ENCODE measurements around the gene SAMD1. TPM values are rescaled to one million over a fixed set of nuclear protein-coding genes. Genes with fewer than 3 reads are reported as not detected.

The SAMD1 gene
- total RNA-seq, 1 donor from 2014 or later: 12.5 TPM

GRCh38 chr19:14114439-14114838, 23.9 kb upstream of the SAMD1 start:
- H3K9ac ChIP-seq (ENCODE audit: low read depth in 1 of 3, low read length in 3 of 3): peak overlapping the region; percentile 40 to 84 (median 76)
- no peaks in the 10 kb centered on the region for H3K27me3 ChIP-seq (ENCODE audit: control insufficient read depth in 3 of 3, insufficient read depth in 3 of 3, low read length in 3 of 3)
- peak overlapping the region in 2 of 3 donors; percentile 31 to 63 for H3K4me3 ChIP-seq (ENCODE audit: low read length in 3 of 3)
- H3K9me3 ChIP-seq (ENCODE audit: control insufficient read depth in 3 of 3, low read length in 3 of 3): no peaks in the 10 kb centered on the region
- H3K36me3 ChIP-seq (ENCODE audit: control insufficient read depth in 3 of 3, insufficient read depth in 3 of 3, low read length in 3 of 3): peaks cover 0 to 2% (median 0%) of the 10 kb centered on the region in 3 donors
- peaks cover 69 to 77% (median 70%) of the 10 kb centered on the region in 3 donors for H3K4me1 ChIP-seq (ENCODE audit: control insufficient read depth in 3 of 3, insufficient read depth in 3 of 3, low read length in 3 of 3)
- peak overlapping the region; percentile 83 for H3K27ac ChIP-seq (ENCODE audit: low read depth, low read length)

DNA sequence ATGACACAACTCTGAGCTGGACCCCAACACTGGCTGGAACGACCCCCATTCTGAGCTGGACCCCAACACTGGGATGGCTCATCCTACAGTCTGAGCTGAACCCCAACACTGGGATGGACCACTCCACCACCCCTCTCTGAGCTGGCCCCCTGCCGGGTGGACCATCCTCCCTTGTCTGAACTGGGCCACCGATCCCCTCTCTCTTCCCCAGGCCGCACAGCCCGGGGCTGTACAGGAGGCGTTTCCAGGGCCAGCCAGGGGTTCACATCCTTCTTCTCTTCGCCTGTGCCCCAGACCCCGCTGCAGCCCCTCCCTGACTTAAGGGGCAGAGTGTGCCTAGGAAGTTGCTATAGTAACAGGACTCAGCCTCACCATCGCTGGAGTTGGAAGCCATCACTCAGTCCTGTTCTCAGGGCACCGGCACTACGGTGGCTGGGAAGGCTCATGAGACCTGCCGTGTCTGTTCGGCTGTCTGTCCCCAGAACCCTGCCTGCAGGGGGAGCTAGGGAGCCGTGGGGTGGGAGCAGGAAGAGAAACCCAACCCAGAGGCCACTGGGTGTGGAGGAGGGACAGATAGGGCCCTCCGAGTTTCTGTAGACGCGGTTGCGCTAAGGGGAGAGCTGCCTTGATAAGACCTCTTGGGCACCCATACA, 23.3 kb upstream of the SAMD1 start:
- Histone ChIP-seq H3K27ac (ENCODE audit: low read depth, low read length) (peak overlapping the region; percentile 83), H3K4me3 (ENCODE audit: low read length in 3 of 3) (peak overlapping the region; percentile 59 to 73 (median 63)), H3K4me1 (ENCODE audit: control insufficient read depth in 3 of 3, insufficient read depth in 3 of 3, low read length in 3 of 3) (peaks cover 65 to 76% (median 67%) of the 10 kb centered on the region in 3 donors), H3K36me3 (ENCODE audit: control insufficient read depth in 3 of 3, insufficient read depth in 3 of 3, low read length in 3 of 3) (peaks cover 0 to 2% (median 0%) of the 10 kb centered on the region in 3 donors), H3K9ac (ENCODE audit: low read depth in 1 of 3, low read length in 3 of 3) (peak overlapping the region; percentile 76 to 84 (median 77)), H3K9me3 (ENCODE audit: control insufficient read depth in 3 of 3, low read length in 3 of 3) (no peaks in the 10 kb centered on the region), H3K27me3 (ENCODE audit: control insufficient read depth in 3 of 3, insufficient read depth in 3 of 3, low read length in 3 of 3) (no peaks in the 10 kb centered on the region)

GRCh38 chr19:14112809-14113385, 22.3 kb upstream of the SAMD1 start:
- Histone ChIP-seq H3K36me3 (ENCODE audit: control insufficient read depth in 3 of 3, insufficient read depth in 3 of 3, low read length in 3 of 3) (peaks cover 0 to 2% (median 0%) of the 10 kb centered on the region in 3 donors), H3K27me3 (ENCODE audit: control insufficient read depth in 3 of 3, insufficient read depth in 3 of 3, low read length in 3 of 3) (no peaks in the 10 kb centered on the region), H3K27ac (ENCODE audit: low read depth, low read length) (peak overlapping the region; percentile 83), H3K4me3 (ENCODE audit: low read length in 3 of 3) (peak overlapping the region; percentile 59 to 73 (median 63)), H3K4me1 (ENCODE audit: control insufficient read depth in 3 of 3, insufficient read depth in 3 of 3, low read length in 3 of 3) (peaks cover 63 to 74% (median 64%) of the 10 kb centered on the region in 3 donors), H3K9ac (ENCODE audit: low read depth in 1 of 3, low read length in 3 of 3) (peak overlapping the region; percentile 76 to 84 (median 77)), H3K9me3 (ENCODE audit: control insufficient read depth in 3 of 3, low read length in 3 of 3) (no peaks in the 10 kb centered on the region)

DNA sequence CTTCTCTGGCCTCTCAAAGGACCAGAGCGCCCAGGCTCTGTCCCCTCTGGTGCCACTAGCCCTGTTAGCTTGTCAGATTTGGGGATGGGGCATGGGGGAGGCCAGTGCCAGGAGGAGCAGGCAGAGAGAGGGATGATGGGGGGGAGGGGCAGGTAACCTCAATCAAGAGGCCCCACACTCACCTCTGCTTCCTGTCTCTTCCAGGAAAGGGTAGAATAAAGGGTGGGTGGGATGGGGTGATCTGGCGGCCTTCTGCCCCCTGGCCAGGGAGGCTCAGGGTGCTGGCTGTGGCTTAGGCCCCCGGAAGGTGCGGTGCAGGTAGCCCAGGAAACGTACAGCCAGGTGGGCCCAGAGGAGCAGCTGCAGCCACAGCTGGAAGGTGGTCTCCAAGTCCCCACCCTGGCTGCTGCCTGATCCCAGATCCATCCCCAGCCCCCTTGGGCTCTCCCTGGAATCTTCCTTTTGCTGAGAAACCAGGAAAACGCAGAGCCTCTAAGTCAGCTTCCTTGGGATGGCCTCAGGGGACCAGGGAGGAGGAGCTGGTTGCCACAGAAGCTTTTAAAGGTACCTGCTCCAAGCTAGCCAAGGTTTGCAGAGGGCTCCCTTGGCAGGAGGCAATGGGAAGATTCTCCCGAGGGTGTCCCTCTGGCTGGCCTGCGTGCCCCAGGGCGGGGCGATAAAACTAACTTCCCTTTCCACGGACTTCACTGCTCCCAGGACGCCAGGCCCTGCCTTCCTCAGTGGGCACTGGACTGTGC, 21.7 kb upstream of the SAMD1 start:
- Histone ChIP-seq H3K9ac (ENCODE audit: low read depth in 1 of 3, low read length in 3 of 3) (peak overlapping the region; percentile 76 to 84 (median 77)), H3K4me3 (ENCODE audit: low read length in 3 of 3) (peak overlapping the region; percentile 59 to 73 (median 63)), H3K36me3 (ENCODE audit: control insufficient read depth in 3 of 3, insufficient read depth in 3 of 3, low read length in 3 of 3) (peaks cover 0 to 2% (median 0%) of the 10 kb centered on the region in 3 donors), H3K27me3 (ENCODE audit: control insufficient read depth in 3 of 3, insufficient read depth in 3 of 3, low read length in 3 of 3) (no peaks in the 10 kb centered on the region), H3K9me3 (ENCODE audit: control insufficient read depth in 3 of 3, low read length in 3 of 3) (no peaks in the 10 kb centered on the region), H3K27ac (ENCODE audit: low read depth, low read length) (peak overlapping the region; percentile 83), H3K4me1 (ENCODE audit: control insufficient read depth in 3 of 3, insufficient read depth in 3 of 3, low read length in 3 of 3) (peaks cover 70 to 80% (median 71%) of the 10 kb centered on the region in 3 donors)

- peaks cover 0 to 7% (median 0%) of the 10 kb centered on the region in 3 donors for H3K36me3 ChIP-seq (ENCODE audit: control insufficient read depth in 3 of 3, insufficient read depth in 3 of 3, low read length in 3 of 3)
- H3K4me3 ChIP-seq (ENCODE audit: low read length in 3 of 3): no peak overlapping the region
- no peak overlapping the region for H3K27ac ChIP-seq (ENCODE audit: low read depth, low read length)
Measured at GRCh38 chr19:14111486-14111885, 20.9 kb upstream of the SAMD1 start.

DNA sequence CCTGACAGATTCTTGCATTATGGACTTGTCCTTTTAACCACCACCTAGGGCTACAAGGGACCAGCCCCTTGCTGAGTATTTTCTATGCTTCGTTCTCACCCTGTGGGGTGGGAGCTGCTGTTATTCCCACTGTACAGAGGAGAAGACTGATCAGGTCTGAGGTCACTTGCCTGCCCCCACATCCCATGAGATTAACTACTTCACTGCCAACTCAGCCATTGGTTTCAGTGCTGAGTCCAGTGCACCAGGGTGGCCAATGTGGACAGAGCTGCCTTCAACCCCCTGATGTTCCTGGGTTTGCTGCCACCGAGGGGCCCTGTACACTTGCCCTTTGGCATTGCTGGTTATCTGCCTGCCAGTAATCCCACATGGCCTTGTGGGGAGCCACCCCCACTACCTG, 20.1 kb upstream of the SAMD1 start:
- Histone ChIP-seq H3K27me3 (ENCODE audit: control insufficient read depth in 3 of 3, insufficient read depth in 3 of 3, low read length in 3 of 3) (no peaks in the 10 kb centered on the region), H3K4me3 (ENCODE audit: low read length in 3 of 3) (no peak overlapping the region), H3K9ac (ENCODE audit: low read depth in 1 of 3, low read length in 3 of 3) (peak overlapping the region in 2 of 3 donors; percentile 16 to 33), H3K27ac (ENCODE audit: low read depth, low read length) (no peak overlapping the region), H3K4me1 (ENCODE audit: control insufficient read depth in 3 of 3, insufficient read depth in 3 of 3, low read length in 3 of 3) (peaks cover 61 to 70% (median 62%) of the 10 kb centered on the region in 3 donors), H3K36me3 (ENCODE audit: control insufficient read depth in 3 of 3, insufficient read depth in 3 of 3, low read length in 3 of 3) (peaks cover 4 to 10% (median 6%) of the 10 kb centered on the region in 3 donors), H3K9me3 (ENCODE audit: control insufficient read depth in 3 of 3, low read length in 3 of 3) (no peaks in the 10 kb centered on the region)

More at GRCh38 chr19:14111486-14111885, 20.9 kb upstream of the SAMD1 start:
- Histone ChIP-seq H3K27me3 (ENCODE audit: control insufficient read depth in 3 of 3, insufficient read depth in 3 of 3, low read length in 3 of 3) (no peaks in the 10 kb centered on the region), H3K9ac (ENCODE audit: low read depth in 1 of 3, low read length in 3 of 3) (peak overlapping the region in 1 of 3 donors; percentile 51), H3K4me1 (ENCODE audit: control insufficient read depth in 3 of 3, insufficient read depth in 3 of 3, low read length in 3 of 3) (peaks cover 69 to 78% (median 71%) of the 10 kb centered on the region in 3 donors), H3K9me3 (ENCODE audit: control insufficient read depth in 3 of 3, low read length in 3 of 3) (no peaks in the 10 kb centered on the region)

DNA sequence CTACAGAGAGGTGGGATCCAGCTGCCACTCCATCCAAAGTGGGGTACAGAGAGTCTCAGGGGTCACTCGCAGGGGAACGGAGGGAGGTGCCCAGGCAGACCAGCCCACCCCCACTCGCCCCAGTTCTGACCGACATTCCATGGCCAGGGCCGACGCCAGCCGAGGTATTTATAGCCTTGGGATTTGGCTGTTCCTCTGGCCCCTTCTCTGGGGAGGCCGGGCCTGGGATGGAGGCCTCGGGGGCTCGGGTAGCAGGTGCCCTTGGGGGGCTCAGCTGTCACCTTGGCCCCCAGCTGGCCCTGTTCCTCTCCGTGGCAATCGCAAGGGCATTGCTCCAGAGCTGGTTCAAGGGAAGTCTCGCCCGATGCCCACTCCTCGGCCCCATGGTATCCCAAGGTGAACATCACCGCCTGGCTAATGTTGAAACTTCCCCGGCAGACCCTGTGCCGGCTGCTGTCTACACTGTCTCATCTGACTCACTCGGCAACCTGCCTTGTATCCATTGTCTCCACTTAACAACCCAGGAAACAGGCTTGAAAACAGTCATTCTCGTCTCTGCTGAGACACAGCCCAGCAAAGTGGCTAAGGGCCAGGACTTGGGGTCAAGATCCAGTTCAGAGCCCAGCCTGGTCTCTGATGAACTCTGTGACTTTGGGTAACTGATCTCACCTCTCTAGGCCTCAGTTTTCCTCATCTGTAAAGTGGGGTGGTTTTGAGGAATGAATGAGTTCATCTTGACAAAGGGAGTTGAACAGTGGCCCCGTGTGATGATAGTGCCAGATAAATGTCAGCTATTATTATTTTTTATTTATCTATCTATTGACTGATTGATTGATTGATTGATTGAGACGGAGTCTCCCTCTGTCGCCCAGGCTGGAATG, 17.3 kb upstream of the SAMD1 start:
- no peaks in the 10 kb centered on the region for H3K9me3 ChIP-seq (ENCODE audit: control insufficient read depth in 3 of 3, low read length in 3 of 3)
- H3K27me3 ChIP-seq (ENCODE audit: control insufficient read depth in 3 of 3, insufficient read depth in 3 of 3, low read length in 3 of 3): no peaks in the 10 kb centered on the region
- H3K36me3 ChIP-seq (ENCODE audit: control insufficient read depth in 3 of 3, insufficient read depth in 3 of 3, low read length in 3 of 3): peaks cover 13 to 23% (median 15%) of the 10 kb centered on the region in 3 donors
- H3K4me1 ChIP-seq (ENCODE audit: control insufficient read depth in 3 of 3, insufficient read depth in 3 of 3, low read length in 3 of 3): peaks cover 36 to 48% (median 41%) of the 10 kb centered on the region in 3 donors
- H3K27ac ChIP-seq (ENCODE audit: low read depth, low read length): peak overlapping the region; percentile 86
- peak overlapping the region; percentile 30 to 58 (median 50) for H3K4me3 ChIP-seq (ENCODE audit: low read length in 3 of 3)
- H3K9ac ChIP-seq (ENCODE audit: low read depth in 1 of 3, low read length in 3 of 3): peak overlapping the region; percentile 71 to 79 (median 79)

DNA sequence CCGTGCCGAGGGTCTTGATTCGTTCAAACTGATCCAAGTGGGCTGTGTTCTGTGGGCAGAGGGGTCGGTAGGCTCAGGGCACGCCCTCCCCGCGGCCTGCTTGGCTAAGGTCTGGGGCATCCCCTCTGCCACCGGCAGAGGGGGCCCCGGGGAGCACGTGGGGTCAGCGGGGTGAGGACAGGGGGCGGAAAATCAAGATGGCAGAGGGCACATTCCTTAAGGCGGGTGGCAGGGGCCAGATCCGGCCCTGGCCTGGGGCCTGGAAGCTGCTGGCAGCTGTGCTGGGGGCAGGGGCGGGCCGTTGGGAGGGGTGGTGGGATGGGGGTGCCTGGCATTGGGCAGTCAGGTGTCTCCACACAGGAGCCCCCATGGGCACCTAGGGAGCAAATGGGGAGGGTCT, 16.3 kb upstream of the SAMD1 start:
- H3K9me3 ChIP-seq (ENCODE audit: control insufficient read depth in 3 of 3, low read length in 3 of 3): no peaks in the 10 kb centered on the region
- no peaks in the 10 kb centered on the region for H3K27me3 ChIP-seq (ENCODE audit: control insufficient read depth in 3 of 3, insufficient read depth in 3 of 3, low read length in 3 of 3)
- H3K9ac ChIP-seq (ENCODE audit: low read depth in 1 of 3, low read length in 3 of 3): peak overlapping the region; percentile 71 to 79 (median 79)
- H3K4me1 ChIP-seq (ENCODE audit: control insufficient read depth in 3 of 3, insufficient read depth in 3 of 3, low read length in 3 of 3): peaks cover 32 to 47% (median 33%) of the 10 kb centered on the region in 3 donors
- peaks cover 22 to 33% (median 24%) of the 10 kb centered on the region in 3 donors for H3K36me3 ChIP-seq (ENCODE audit: control insufficient read depth in 3 of 3, insufficient read depth in 3 of 3, low read length in 3 of 3)
- no peak overlapping the region for H3K4me3 ChIP-seq (ENCODE audit: low read length in 3 of 3)
- H3K27ac ChIP-seq (ENCODE audit: low read depth, low read length): peak overlapping the region; percentile 86

DNA sequence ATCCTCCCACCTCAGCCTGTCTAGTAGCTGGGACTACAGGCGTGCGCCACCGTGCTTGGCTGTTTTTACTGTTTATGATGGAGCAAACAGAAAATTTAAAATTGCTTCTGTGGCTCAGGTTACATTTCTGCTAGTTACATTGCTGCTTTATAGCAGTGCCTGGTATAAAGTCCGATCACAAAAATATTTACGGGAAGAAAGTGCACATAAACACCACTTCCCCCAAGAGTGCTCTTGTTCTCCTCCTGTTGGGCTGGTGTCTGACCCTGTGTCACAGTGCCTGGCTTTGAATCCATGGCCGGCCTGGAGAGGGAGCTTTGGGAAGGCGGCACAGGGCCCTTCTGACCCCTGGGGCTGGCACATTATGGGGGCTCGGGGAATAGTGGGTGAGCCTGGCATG, 15.1 kb upstream of the SAMD1 start:
- Histone ChIP-seq H3K27ac (ENCODE audit: low read depth, low read length) (no peak overlapping the region), H3K9me3 (ENCODE audit: control insufficient read depth in 3 of 3, low read length in 3 of 3) (no peaks in the 10 kb centered on the region), H3K9ac (ENCODE audit: low read depth in 1 of 3, low read length in 3 of 3) (peak overlapping the region in 1 of 3 donors; percentile 8), H3K4me1 (ENCODE audit: control insufficient read depth in 3 of 3, insufficient read depth in 3 of 3, low read length in 3 of 3) (peaks cover 22 to 37% (median 25%) of the 10 kb centered on the region in 3 donors), H3K27me3 (ENCODE audit: control insufficient read depth in 3 of 3, insufficient read depth in 3 of 3, low read length in 3 of 3) (no peaks in the 10 kb centered on the region), H3K36me3 (ENCODE audit: control insufficient read depth in 3 of 3, insufficient read depth in 3 of 3, low read length in 3 of 3) (peaks cover 25 to 34% (median 28%) of the 10 kb centered on the region in 3 donors), H3K4me3 (ENCODE audit: low read length in 3 of 3) (no peak overlapping the region)

Measured in skeletal muscle tissue (tissue), 4 donors.